Activated CD4-positive, alpha-beta T cell treated with anti-CD3 and anti-CD28 coated beads, Interleukin-2, amount 50 U/mL, for 48 hours (primary cell): ENCODE data around the gene NUDT17.

ENCODE experiments used
- DNase-seq, 2 experiments: peaks; one replicate each; pipeline ENCODE4 v3.0.0-alpha.2; 2020

NUDT17 gene

GRCh38 chr1:145849356-145850160, 4.1 kb downstream of the NUDT17 start:
- no peak for DNase-seq

GRCh38 chr1:145855426-145855948, 10.1 kb downstream of the NUDT17 start:
- DNase-seq, result no peak

DNA sequence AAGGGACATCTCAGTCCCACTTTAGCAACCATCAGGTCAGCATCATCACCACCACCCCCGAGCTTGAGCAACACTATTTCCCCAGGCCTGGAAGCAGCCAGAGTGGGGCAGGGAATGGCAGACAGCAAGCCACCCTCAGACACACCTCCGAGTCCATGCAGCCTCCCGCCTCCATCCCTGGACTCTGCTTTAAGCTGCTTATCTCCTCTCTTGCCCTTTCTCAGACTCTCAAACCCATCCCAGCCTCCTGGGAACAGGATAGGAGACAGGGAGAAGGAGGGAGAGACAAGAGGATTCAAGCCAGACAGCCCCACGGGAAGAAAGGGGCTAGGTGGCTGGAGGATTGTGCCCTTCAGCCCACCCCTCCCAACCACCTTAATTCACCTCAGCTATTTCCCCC, 11.7 kb downstream of the NUDT17 start:
- DNase-seq, result no peak

DNA sequence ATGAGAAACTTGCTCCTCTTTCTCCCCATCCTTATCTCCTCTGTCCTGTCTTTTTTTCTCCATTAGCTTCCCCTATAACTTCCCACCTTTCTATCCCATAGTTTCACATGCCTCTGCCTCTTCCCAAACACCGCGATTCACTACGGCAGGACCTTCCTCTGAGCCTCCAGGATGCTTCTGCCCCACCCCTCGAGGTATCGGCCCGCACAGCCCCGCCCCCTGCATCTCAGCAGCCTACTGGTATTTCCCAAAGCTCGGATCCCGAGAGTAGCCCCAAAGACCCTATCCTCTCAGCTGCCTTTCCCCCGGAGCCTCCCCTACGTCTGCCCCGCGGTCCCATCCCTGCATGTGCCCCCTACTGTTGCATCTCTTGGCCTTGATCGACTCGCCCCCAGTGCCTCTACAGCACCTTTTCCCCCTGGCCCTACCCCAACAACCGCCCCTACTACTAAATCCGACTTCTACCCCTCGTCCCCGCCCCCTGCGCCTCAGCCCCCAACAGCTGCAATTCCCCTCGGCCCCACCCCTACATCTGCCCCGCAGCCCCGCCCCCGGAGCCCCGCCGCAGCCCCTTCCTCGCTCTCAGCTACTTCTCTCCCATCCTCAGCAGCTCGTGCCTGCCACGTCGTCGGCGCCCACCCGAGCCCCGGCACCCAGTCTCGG, 12.9 kb downstream of the NUDT17 start:
- peak; percentile 60 to 70 for DNase-seq

GRCh38 chr1:145858901-145859490, 13.6 kb downstream of the NUDT17 start, which contains the start of gene PIAS3:
TSS of gene PIAS3 (minus strand) at chr1:145859081. CDS start at chr1:145858990, 91 bp downstream.
- peak; percentile 90 to 93 for DNase-seq

GRCh38 chr1:145859491-145860023, 14.1 kb downstream of the NUDT17 start:
- DNase-seq, result peak; percentile 86 to 89

GRCh38 chr1:145863282-145864018, 18.0 kb downstream of the NUDT17 start:
- no peak for DNase-seq

DNA sequence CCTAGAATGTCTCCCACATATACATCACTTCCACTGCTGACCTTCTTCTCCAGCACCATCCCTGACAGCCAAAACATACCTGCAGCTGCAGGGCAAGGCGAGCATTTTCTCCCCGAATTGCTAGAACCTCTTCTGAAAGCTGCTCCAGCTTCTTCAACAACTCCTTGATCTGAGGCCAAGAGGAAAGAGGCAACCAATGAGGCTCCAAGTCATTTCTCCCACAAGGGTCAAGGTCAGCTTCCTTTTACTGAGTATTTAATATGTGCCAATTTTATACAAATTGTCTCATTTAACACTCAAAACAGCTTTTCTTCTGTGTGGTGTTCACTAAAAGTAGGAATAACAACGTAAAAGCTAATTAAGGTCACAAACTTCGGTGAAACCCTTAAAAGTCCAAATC, 22.8 kb downstream of the NUDT17 start:
- DNase-seq, result no peak

DNA sequence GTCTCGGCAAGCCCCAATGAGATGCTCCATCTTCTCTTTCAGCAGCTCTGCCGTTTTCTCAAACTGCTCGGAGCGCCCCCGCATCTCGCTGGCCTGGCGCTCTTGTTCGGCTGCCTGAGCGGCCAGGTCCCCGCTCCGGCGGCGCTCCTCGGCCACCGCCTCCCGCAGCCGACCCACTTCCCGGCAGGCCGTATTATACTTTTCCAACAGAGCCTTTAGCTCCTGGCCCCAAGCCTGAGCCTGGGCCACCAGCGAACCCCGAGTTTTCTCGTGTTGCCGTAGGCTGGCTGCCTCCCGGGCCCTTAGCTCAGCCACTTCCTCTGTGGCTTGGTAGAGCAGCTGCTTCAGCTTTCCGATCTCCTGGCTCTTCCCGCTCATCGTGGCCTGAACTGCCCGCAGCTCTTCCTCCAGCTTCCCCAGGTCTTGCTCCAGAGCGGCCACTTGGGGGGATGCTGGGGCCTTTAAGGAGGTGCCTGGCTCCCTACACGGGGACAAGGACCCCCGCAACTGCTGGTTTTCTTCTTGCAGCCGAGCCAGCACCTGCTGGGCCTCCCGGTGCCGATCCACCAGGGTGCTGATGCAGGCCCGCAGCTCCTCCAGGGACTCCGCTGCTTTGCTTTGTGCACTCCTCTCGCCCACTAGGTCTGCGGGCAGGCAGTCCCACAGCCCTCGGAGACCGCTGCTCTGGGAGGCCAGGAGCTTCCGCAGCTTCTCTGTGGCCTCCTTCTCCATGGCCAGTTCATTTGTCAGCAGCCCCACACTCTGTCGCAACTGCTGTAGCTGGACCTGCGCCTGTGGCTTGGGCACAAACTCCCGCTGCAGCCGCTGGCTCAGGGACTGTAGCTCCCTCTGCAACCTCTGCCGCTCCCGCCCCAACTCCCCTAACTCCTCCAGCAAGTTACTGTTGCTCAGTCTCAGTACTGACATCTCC, 26.8 kb downstream of the NUDT17 start:
- peak; percentile 43 to 55 for DNase-seq

DNA sequence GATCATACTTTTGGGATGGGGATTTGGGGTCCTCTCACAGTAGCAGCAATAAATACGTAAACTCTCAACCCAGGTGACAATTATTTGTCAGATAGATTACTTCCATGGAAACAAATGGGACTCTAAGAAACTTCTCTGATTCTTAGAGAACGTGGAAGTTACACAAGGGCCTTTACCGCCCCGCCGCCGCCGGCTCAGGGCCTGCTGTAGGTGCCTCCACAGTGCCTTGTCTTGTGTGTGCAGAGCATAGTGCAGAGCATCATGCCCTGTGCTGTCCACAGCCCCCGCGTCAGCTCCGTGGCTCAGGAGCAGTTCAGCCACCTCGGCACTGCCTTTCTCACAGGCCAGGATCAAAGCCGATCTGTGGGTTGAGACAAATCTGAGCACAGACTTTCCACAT, 29.2 kb downstream of the NUDT17 start:
- no peak for DNase-seq

DNA sequence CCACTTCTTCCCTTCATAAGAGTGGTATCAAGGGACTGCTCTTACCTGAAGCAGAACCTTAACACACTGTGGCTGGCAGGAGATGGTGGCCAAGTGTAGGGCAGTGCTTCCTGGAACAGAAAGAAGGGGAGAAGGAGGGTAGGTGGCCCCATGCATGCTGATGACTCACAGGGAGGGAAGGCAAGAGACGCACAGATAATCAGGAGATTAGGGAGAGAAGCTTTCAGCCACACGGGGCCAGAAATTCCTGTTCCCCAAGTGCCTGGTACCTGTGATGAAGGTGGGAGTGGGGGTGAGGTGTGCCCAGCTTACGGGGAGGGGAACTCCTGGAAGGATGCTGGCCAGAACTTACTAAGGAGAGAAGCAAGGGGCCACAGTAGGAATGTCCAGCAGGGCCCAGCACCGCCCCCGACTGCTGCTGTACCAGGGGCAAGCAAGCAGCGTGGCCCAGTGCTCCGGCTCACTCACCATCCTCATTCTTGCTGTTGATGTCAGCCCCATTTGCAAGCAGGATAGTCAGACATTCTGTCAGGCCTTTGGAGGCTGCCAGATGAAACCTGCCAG, 32.6 kb downstream of the NUDT17 start:
- no peak for DNase-seq

- no peak for DNase-seq
Observed at GRCh38 chr1:145878724-145879123, 33.3 kb downstream of the NUDT17 start.

GRCh38 chr1:145879775-145880174, 34.3 kb downstream of the NUDT17 start:
- DNase-seq, result no peak

GRCh38 chr1:145884675-145885074, 39.2 kb downstream of the NUDT17 start:
- no peak for DNase-seq

DNA sequence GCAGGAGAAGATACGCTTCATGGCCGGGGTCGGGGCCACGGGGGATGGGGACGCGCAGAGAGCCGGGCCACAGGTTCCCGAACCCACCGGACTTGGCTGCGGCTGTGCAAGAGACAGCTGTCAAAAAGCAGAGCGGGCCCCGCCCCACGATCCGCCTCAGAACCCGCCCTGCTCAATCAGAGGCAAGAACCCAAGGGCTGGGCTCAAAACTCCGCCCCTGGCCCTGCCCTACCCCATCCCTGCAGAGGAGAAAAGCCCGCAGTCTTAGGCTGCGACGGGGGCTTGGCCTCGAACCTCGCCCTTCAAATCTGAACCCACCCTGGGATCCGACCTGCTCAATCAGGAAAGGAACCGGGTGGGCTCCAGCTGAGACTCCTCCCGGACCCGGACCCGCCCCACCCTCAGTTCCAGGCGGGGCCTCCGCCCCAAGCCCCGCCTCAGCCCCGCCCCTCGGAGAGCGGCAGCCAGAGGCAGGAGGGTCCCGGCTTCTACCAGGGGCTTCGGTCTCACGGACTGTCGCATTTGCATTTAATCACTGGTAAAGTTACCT, 40.4 kb downstream of the NUDT17 start, which contains the start of gene ANKRD35:
TSS of gene ANKRD35 (minus strand) at position 129 of the 550 bp plus-strand sequence. CDS start at position 21, 108 bp downstream.
- DNase-seq, result peak; percentile 92 to 93

- no peak for DNase-seq
Observed at GRCh38 chr1:145886390-145886789, 41.0 kb downstream of the NUDT17 start.

DNA sequence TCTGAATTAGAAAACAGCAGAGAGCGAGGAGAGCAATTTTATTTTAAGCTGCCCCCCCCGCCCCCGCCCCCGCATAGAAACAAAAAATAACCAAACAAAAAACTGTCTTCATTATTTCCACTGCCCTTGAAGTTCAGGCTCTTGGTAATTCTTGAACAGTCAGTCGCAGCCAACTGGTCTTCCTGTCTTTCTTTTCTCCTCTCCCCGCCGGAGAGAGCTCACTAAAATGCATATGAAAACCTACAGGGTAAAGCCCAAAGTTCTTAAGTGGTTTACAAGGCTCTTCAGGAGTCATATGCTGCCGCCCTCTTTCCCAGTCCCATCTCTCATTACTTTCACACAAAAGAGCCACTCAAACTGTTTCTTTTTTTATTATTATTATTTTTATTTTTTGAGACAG, 41.4 kb downstream of the NUDT17 start:
- DNase-seq, result no peak

- no peak for DNase-seq
Observed at GRCh38 chr1:145887631-145888030, 42.2 kb downstream of the NUDT17 start.

DNA sequence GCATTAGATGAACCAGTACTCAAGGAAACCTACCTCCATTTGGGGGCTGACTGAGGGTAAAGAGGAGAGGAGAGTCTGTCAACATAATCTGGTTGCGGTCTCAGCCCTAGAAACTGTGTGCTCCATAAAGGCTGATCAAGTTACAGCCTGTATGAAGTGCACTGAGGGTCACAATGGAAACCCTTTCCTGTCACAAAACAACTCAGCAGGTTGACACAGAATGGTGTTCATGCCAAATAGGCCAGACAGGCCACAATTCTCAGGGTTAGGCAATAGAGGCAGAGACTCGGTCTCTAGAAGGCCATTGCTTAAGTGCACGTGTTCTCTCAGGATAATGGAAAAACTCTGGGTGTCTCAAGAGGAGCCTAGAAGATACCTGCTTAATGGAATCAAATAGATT, 44.3 kb downstream of the NUDT17 start:
- DNase-seq, result no peak

GRCh38 chr1:145891143-145891542, 45.7 kb downstream of the NUDT17 start:
- DNase-seq, result no peak
